ENCODE results near the gene RHOU. TPM values are rescaled to one million over a fixed set of nuclear protein-coding genes. Genes with fewer than 3 reads are reported as not detected.
"Not testable (repeated sequence)": the region's sequence is repeated elsewhere in the genome, so short reads cannot be mapped to it uniquely, and the experiment has no call there.

Gene RHOU
- total and polyA plus RNA-seq, 4 donors = 12.9 to 40.1 (median 23.4) TPM

DNA sequence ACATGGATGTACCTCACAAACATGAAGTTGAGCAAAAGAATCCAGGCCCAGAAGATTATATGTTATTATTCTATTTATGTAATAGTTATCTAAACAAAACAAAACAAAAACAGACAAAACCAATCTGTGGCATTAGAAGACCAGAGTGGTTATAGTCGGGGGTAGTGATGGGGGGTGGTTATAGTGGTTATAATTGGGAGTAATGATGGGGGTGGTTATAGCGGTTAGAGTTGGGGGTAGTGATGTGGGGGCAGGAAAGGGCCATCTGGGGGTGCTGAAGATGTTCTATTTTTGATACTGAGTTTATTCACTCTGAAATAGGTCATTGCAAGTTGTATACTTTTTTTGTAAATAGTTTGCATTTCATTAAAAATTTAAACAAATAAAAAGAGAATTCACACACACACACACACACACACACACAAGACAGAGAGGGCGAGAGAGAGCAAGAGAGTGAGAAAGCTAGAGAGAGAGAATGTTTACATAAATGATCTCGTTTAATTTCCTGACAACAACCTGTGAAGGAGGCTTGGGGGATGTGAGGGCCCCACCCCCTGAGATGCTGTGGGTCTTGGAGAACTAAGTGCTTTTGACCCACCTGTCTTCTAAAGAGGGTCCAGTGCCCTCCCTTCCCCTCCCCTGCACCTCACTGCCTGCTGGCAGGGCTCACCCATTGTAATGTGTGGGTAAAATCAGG is 37.4 kb downstream of the RHOU start:
- ATAC-seq (ENCODE audit: insufficient read depth, low FRiP score) (no peak), DNase-seq (no peak)
- 63 to 82% methylated on average over 4 of the region's 4 CpGs for WGBS, 2 donors
- H3K9me3 ChIP-seq (ENCODE audit: control insufficient read depth in 4 of 4, insufficient read depth in 3 of 4, low read length in 3 of 4) = no peaks in the 10 kb centered on the region
- H3K4me3 ChIP-seq = no peak overlapping the region
- H3K27me3 ChIP-seq (ENCODE audit: control insufficient read depth in 3 of 3, insufficient read depth in 3 of 3, low read length in 2 of 3) = no peaks in the 10 kb centered on the region
- H3K4me1 ChIP-seq (ENCODE audit: control insufficient read depth in 5 of 5, insufficient read depth in 5 of 5, low read length in 5 of 5) = peaks cover 0 to 22% (median 2%) of the 10 kb centered on the region in 5 donors
- H3K36me3 ChIP-seq (ENCODE audit: control insufficient read depth in 4 of 4, insufficient read depth in 4 of 4, low read length in 4 of 4) = no peaks in the 10 kb centered on the region
- no peak for TF ChIP-seq CTCF (IDR thresholded peaks at IDR 0.05; ENCODE audit: control extremely low read depth, extremely low read depth)
- H3K27ac ChIP-seq (ENCODE audit: low read depth in 1 of 2, low read length in 1 of 2) = no peak overlapping the region
- H3K9ac ChIP-seq (ENCODE audit: insufficient read depth in 1 of 2, low read length in 2 of 2) = no peak overlapping the region

- H3K9me3 ChIP-seq (ENCODE audit: control insufficient read depth in 4 of 4, insufficient read depth in 3 of 4, low read length in 3 of 4); H3K36me3 ChIP-seq (ENCODE audit: control insufficient read depth in 4 of 4, insufficient read depth in 4 of 4, low read length in 4 of 4); H3K27ac ChIP-seq (ENCODE audit: low read depth in 1 of 2, low read length in 1 of 2); DNase-seq; ATAC-seq (ENCODE audit: insufficient read depth, low FRiP score); H3K27me3 ChIP-seq (ENCODE audit: control insufficient read depth in 3 of 3, insufficient read depth in 3 of 3, low read length in 2 of 3); H3K4me3 ChIP-seq; H3K9ac ChIP-seq (ENCODE audit: insufficient read depth in 1 of 2, low read length in 2 of 2): not testable (repeated sequence)
- H3K4me1 ChIP-seq (ENCODE audit: control insufficient read depth in 5 of 5, insufficient read depth in 5 of 5, low read length in 5 of 5) = peaks cover 0 to 17% (median 5%) of the 10 kb centered on the region in 5 donors
- WGBS, 2 donors = 85 to 86% methylated on average over 9 of the region's 9 CpGs
Observed at GRCh38 chr1:228775946-228776345, 40.7 kb downstream of the RHOU start.

GRCh38 chr1:228776449-228776848 is 41.2 kb downstream of the RHOU start:
- ATAC-seq (ENCODE audit: insufficient read depth, low FRiP score) (no peak), DNase-seq (no peak)
- Histone ChIP-seq H3K27me3 (ENCODE audit: control insufficient read depth in 3 of 3, insufficient read depth in 3 of 3, low read length in 2 of 3) (no peaks in the 10 kb centered on the region), H3K9ac (ENCODE audit: insufficient read depth in 1 of 2, low read length in 2 of 2) (no peak overlapping the region), H3K36me3 (ENCODE audit: control insufficient read depth in 4 of 4, insufficient read depth in 4 of 4, low read length in 4 of 4) (no peaks in the 10 kb centered on the region), H3K27ac (ENCODE audit: low read depth in 1 of 2, low read length in 1 of 2) (no peak overlapping the region), H3K4me1 (ENCODE audit: control insufficient read depth in 5 of 5, insufficient read depth in 5 of 5, low read length in 5 of 5) (peaks cover 0 to 22% (median 10%) of the 10 kb centered on the region in 5 donors), H3K9me3 (ENCODE audit: control insufficient read depth in 4 of 4, insufficient read depth in 3 of 4, low read length in 3 of 4) (no peaks in the 10 kb centered on the region), H3K4me3 (no peak overlapping the region)
- WGBS, 2 donors = 67 to 75% methylated on average over 2 of the region's 2 CpGs
- TF ChIP-seq CTCF (IDR thresholded peaks at IDR 0.05; ENCODE audit: control extremely low read depth, extremely low read depth) = no peak

DNA sequence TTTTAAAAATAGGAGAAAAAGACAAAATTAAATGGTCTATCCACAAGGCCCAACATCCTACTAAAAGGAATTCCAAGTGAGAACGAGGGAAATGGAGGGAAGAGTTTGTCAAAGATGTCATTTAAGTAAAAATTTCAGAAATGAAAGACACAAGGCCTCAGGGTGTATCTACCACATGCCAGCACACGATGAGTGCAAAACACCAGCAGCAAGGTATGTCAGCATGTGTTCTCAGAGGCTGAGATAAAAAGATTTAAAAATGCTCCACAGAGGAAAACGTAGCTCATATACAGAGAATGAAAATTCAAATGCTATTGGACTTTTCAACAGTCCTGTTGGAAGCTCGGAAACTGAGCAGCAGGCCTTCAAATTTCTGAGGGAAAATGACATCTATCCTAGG is 42.0 kb downstream of the RHOU start:
- no peak overlapping the region for H3K27ac ChIP-seq (ENCODE audit: low read depth in 1 of 2, low read length in 1 of 2)
- TF ChIP-seq CTCF (IDR thresholded peaks at IDR 0.05; ENCODE audit: control extremely low read depth, extremely low read depth) = no peak
- H3K9ac ChIP-seq (ENCODE audit: insufficient read depth in 1 of 2, low read length in 2 of 2) = no peak overlapping the region
- H3K36me3 ChIP-seq (ENCODE audit: control insufficient read depth in 4 of 4, insufficient read depth in 4 of 4, low read length in 4 of 4) = no peaks in the 10 kb centered on the region
- peaks cover 0 to 6% (median 0%) of the 10 kb centered on the region in 4 donors for H3K9me3 ChIP-seq (ENCODE audit: control insufficient read depth in 4 of 4, insufficient read depth in 3 of 4, low read length in 3 of 4)
- H3K4me1 ChIP-seq (ENCODE audit: control insufficient read depth in 5 of 5, insufficient read depth in 5 of 5, low read length in 5 of 5) = peaks cover 0 to 20% (median 14%) of the 10 kb centered on the region in 5 donors
- 85 to 93% methylated on average over 4 of the region's 4 CpGs for WGBS, 2 donors
- ATAC-seq (ENCODE audit: insufficient read depth, low FRiP score) (no peak), DNase-seq (no peak)
- H3K27me3 ChIP-seq (ENCODE audit: control insufficient read depth in 3 of 3, insufficient read depth in 3 of 3, low read length in 2 of 3) = no peaks in the 10 kb centered on the region
- no peak overlapping the region for H3K4me3 ChIP-seq

All from lung (tissue), 12 donors.